ENCODE data around the gene DTNBP1.

The DTNBP1 gene

DNA sequence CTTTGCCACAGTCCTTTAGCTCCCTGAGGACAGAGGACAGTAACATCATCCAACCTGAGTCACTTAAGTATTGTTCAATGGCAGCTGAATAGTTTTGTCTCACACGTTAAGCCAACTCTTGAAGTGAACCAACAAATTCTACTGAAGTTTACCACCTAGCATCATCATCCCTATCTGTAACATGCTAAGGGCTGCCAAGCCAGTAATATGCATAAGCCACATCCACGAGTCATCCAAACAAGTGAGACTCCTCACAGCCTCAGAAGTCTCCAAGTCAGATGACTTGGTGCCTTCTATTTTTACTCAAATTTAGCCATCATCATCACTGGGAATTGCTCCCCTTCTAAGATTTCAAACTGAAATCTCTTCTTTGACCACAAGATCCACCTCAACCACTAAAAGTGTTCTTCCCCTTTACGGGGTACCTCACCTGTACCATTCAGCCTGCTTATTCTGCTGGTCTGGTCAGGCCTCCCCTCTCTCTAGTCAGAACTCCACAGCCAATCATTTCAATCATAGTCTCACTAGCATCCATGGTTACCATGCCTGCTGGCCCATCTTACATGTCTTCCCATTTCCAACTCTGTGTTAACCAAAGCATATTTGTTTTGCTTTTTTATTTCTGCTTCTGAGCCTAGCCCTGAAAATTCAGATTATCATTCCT, 73.7 kb downstream of the DTNBP1 start:
- peak; percentile 27 for DNase-seq

- DNase-seq = peak; percentile 19 to 22
Measured at GRCh38 chr6:15586503-15586902, 76.3 kb downstream of the DTNBP1 start.

DNA sequence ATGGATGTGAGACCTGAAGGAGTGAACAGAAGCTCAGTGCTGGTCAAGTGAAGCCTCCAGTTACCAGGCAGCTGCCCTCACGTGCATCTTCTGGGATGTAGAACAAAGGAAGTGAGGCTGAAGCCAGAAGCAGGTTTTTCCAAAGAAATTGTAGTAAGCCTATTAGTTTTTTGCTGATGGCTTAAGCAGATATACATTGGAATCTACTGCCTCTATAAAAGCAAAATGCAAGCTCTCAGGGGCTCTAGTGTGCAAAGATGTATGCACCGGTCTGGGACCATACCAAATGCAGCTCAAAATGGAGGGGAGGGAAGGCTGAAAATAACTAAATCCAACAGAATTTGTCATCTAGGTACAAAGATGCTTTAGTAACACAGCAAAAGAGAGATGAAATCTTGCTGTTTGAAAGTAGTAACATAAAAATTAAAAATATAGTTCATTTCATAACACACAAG, 77.0 kb downstream of the DTNBP1 start:
- DNase-seq = no peak

- no peak for DNase-seq
Measured at GRCh38 chr6:15582499-15582898, 80.3 kb downstream of the DTNBP1 start.

GRCh38 chr6:15581751-15582150, 81.1 kb downstream of the DTNBP1 start:
- no peak for DNase-seq

GRCh38 chr6:15580326-15580725, 82.5 kb downstream of the DTNBP1 start:
- no peak for DNase-seq

GRCh38 chr6:15578716-15579391, 84.0 kb downstream of the DTNBP1 start:
- DNase-seq = no peak

DNA sequence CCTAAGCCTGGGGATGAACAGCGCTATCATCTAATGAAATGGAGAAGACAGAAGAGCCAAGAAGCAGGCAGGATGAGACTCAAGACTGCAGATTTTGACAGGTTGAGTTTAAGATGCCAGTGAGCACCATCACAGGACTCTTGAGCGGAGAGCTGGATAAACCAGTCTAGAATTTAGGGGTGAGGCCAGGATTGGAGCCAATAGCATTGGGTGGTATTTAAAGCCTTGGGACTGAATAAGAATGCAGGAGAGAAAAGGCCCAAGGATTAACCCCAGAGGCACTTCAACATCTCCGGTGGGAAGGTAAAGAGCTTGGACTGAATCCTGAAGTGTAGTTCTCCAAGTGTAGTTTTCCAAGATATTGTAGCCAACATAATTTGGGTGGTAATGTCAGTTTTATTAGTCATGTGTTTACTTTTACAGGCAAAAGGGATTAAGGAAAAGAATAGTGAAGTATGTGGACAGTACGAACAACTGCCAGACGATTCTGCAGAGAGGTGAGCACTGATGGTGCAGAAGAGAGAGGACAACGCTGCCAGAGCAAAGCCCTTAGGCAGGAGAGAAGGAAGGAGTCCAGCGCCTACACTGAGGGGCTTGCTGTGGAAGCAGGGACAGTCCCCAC, 85.2 kb downstream of the DTNBP1 start:
- no peak for DNase-seq

DNA sequence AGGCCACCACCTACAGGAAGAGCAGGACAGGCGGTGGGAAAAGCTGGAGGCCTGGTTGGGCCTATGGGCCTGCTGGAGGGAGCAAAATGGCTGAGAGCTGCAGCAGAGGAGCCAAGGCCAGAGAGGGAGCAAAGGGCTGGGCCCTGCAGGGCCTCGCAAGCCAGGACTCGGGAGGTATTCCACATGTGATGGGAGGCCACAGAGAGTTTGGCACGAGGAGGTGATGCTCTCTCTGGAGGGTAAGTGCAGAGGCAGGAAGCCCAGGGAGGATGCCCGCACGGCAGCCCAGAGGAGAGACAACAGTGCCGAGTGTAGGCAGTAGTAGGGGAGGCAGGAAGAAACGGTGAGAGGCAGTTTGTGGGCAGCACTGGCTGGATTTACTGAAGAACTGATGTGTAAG, 85.7 kb downstream of the DTNBP1 start:
- no peak for DNase-seq

GRCh38 chr6:15575357-15576033, 87.3 kb downstream of the DTNBP1 start:
- no peak for DNase-seq

DNA sequence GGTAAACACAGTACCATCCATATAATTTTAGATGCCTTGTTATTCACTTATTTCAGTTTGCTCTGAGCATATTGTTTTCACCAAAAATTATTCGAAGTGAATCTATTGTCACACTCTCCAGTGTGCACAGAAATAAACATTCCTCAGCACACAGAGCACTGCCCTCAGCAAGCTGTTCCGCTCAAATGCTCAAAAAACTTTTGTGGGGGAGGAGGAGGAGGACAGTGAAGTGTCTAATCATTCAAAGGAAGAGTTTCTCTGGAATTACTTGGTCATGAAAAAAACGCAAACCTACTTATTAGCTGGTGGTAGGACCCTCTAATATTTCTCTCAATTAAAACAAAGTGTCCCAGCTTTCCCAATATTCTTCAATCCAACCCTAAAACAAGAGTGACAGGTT, 88.3 kb downstream of the DTNBP1 start:
- no peak for DNase-seq

- no peak for DNase-seq
Measured at GRCh38 chr6:15574023-15574422, 88.8 kb downstream of the DTNBP1 start.

- no peak for DNase-seq
Measured at GRCh38 chr6:15573384-15573783, 89.4 kb downstream of the DTNBP1 start.

DNA sequence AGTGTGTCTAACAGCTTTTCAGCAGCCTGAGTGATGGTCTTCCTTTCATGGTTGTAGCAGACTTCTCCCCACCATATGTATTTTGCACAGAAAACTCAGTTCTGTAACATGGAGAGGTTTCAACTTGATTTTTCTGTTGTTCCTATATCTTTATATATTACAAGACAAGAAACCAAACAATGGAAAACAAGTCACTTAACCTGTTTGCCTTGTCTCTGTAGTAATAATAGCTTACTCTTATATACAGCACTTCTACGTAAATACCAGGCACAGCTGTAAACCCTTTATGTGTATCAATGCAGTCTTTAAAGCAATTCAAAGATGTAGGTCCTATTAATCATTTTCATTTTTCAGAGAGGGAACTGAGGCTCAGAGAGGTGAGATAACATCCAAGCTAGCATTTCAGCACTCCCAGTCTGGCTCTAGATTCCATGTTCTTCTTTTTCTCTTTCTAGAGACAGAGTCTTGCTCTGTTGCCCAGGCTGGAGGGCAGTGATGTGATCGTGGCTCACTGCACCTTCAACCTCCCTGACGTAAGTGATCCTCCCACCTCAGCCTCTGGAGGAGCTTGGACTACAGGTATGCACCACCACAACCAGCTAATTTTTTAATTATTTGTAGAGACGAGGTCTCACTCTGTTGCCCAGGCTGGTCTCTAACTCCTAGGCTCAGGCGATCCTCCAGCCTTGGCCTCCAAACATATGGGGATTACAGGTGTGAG, 90.4 kb downstream of the DTNBP1 start:
- DNase-seq = no peak

DNA sequence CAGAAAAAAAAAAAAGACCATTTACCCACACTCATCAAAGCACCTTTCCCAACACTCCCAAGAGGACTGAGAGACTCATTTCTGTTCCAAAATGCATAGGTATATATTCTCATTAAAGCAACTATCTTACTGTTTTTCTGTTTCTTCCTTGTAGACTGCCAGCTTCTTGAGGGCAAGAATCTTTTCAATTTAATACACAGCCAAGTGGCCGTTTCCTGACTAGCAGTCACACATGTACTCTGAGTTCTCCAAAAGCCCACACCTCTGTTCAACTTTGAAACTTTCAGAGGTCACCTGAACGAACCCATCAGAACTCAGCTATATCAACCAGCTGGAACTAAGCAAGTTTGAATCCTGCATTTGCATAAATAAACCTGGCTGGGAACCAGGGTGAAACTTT, 92.7 kb downstream of the DTNBP1 start:
- no peak for DNase-seq

DNA sequence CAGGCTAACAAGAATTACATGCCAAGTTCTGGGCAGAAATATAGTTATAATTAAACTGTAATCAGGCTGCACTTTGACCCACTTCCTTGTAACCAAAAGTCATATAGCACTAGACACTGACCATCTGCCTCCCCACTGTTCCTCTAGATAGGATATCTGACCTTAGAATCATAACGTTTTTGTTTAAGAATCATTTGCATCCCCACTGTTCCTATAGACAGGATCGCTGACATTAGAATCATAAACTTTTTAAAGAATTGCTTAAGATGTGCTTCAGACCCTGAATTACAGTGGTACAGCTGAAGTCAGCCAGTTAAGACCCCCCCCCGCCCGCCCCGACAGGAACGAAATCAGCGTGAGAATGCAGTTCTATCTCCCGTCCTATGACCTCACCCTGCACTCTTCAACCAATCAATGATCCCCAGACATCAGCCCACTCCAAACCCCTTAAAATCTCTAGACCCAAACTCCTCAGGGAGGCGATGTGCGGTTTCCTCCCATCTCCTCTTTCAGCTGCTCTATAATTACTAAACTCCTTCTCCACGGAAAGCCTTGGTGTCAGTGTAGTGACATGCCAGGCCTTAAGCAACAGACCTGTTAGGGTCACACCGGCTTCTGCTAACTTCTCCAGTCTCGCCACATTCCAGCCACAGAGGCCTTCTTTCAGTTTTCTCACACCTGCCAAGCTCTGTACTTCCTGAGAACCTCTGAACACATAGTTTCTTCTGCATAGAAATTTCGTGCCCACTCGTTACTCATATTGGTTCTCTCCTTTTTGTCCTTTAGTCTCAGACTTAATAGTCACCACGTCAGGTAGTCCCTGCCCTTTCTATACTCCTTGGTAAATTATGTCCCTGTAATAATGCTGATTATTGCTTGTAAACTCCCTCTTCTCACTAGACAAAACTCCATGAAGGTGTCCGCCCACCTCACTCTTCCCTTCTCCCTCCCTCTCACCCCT, 93.5 kb downstream of the DTNBP1 start:
- no peak for DNase-seq

DNA sequence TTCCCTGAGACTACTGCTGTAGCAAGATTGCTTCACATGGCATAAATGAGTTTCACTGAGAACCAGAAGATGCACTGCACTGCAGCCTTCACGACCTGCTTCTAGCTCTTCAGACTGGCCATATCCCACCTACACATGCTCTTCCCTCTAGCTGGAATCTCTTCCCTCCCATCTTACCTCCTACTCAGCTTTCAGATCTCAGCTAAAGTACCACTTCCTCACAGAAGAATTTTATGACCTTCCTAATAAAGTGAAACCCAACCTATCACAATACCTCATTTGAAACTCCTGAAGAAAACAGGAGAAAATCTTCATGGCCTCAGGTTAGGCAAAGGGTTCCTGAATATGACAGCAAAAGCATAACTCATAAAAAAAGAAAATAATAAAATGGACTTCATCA, 99.9 kb downstream of the DTNBP1 start:
- DNase-seq = no peak

- no peak for DNase-seq
Measured at GRCh38 chr6:15561447-15562199, 101.2 kb downstream of the DTNBP1 start.

DNA sequence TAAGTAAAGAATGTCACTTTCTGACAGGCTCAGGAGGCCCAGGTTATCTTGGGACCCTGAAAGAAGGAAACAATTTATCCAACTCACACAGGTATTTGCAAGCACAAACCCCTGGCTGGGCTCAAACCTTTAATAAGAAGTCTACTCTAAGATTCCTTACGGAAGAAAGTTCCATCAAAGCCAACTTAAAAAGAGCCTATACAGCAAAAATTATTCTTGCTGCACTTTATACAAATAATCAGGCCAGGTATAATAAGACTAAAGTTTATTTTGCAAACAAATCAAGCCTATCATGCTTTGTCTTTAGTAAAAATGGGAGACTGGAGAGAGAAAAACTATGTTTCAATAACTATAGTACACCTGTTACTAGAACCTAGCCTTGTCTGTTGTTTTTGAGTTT, 102.1 kb downstream of the DTNBP1 start:
- no peak for DNase-seq

GRCh38 chr6:15557174-15557573, 105.7 kb downstream of the DTNBP1 start:
- DNase-seq = no peak

GRCh38 chr6:15556711-15557110, 106.1 kb downstream of the DTNBP1 start:
- no peak for DNase-seq

Measured in activated T-cell treated with anti-CD3 and anti-CD28 coated beads, Interleukin-2, amount 50 U/mL, for 48 hours (primary cell).